Fibroblast of mammary gland (primary cell): ENCODE data around the gene PTPRD.
A peak's percentile ranks its signal among the peaks of the same experiment; 100 is the strongest.

Experiments
- DNase-seq: peaks from one replicate; pipeline ENCODE4 v3.0.0-alpha.2; 2010; ENCODE audit warnings: low read depth
- H3K4me3 ChIP-seq: 2 replicates; pipeline ENCODE4 v1.5.1; 2011; ENCODE audit warnings: low read depth, mild to moderate bottlenecking, low read length, moderate library complexity; ENCODE audit not compliant: control insufficient read depth
- TF ChIP-seq, protein P1 (sequence below): conservative IDR thresholded peaks from 2 replicates; pipeline ENCODE4 v1.5.1; 2011; ENCODE audit warnings: low read depth, low read length, inconsistent platforms; ENCODE audit not compliant: control insufficient read depth, insufficient read depth

PTPRD gene

DNA sequence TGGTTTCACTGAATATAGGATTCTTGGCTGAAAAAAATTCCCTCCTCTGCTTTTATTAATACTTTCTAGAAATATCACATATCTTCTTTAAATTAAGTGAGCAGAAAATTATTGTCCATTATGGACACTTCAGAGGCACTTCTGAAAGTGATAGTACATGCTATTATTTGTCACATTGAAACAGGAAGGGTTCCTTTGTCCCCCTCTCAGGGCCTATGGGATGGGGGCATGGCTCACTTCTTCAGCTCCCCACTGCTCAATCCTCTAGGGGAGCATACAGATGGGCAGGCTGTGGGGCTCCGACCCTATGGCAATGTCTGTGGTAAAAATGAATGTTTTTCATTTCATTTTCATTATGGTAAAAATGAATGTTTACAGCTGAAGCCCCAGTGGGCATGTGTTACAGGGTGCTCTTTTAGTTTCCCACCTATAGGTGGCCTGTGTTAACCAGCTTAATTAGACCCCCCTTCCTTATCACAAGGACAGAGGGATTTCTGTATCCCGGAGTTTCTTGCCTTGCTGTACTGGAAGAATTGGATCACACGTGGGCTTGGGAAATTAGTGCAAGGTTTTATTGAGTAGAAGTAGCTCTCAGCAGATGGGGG is 1225.2 kb downstream of the PTPRD start:
- TF ChIP-seq, protein P1, sequence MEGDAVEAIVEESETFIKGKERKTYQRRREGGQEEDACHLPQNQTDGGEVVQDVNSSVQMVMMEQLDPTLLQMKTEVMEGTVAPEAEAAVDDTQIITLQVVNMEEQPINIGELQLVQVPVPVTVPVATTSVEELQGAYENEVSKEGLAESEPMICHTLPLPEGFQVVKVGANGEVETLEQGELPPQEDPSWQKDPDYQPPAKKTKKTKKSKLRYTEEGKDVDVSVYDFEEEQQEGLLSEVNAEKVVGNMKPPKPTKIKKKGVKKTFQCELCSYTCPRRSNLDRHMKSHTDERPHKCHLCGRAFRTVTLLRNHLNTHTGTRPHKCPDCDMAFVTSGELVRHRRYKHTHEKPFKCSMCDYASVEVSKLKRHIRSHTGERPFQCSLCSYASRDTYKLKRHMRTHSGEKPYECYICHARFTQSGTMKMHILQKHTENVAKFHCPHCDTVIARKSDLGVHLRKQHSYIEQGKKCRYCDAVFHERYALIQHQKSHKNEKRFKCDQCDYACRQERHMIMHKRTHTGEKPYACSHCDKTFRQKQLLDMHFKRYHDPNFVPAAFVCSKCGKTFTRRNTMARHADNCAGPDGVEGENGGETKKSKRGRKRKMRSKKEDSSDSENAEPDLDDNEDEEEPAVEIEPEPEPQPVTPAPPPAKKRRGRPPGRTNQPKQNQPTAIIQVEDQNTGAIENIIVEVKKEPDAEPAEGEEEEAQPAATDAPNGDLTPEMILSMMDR: no peak

DNA sequence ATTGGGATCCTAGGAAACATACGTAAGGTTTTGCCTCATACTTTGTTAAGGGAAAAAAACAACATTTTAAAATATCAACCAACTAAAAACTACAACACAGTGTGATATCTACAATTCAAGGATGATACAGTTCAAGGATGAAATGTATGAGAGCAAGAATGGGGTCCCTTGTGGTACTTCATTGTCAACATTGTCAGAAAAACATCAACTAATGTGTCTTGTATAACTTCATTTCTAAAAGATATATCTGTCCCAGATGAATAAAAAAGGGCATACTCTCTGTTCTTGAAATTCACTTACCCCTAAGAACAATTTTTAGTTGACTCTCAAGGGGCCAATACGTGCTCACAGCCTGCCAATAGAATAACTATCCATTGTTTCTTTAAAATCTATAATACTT is 1250.5 kb downstream of the PTPRD start:
- TF ChIP-seq, protein P1: no peak
- no peak overlapping the region for H3K4me3 ChIP-seq
- no peak for DNase-seq

More for the DNA sequence above, 1225.2 kb downstream of the PTPRD start:
- no peak for DNase-seq
- no peak overlapping the region for H3K4me3 ChIP-seq

DNA sequence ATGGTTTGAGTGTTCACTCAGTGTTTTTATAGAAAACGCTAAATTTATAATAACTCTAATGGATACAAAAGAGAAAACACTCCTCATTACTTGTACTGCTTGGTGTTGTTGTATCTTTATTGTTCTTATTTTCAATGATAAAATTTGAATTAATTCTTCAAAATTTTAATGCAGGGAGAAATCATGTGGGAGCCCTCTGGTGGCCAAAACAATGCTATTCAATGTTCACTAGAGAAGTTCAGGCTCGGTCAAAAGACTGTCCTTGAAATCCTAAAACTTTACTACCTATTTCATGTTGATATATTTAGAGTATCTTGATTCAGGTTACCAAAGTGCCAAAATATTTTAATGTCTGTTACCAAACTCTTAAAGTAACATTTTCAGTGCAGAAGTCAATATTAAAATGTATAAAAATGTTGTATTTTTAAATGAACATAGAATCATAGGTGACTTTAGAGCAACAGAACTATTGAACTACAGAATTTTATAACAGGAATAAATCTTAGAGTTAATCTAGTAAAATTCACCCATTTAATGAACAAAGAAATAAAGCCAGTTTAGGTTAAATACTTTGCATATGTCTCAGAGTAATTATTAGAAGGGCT is 1259.8 kb downstream of the PTPRD start:
- DNase-seq: peak; percentile 6
- TF ChIP-seq, protein P1: peak; percentile 57
- no peak overlapping the region for H3K4me3 ChIP-seq

DNA sequence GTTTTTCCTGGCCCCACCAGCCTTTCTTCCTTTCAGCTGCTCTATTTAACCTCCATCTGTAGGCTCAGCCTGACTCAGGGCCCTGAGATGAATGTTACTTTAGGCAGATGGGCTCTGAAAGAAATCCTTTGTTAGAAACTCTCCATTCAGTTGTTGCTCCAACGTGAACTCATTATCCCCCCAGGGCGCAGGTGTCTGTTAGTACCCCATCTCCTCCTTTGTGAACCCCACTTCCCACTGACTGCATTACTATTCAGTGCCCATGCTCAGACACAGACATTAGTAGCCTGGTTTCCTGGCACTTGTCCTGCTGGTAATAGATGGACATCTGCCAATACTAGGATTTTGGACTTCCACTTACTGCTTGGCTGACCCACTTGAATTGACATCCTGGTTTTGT is 1271.6 kb downstream of the PTPRD start:
- H3K4me3 ChIP-seq: no peak overlapping the region
- TF ChIP-seq, protein P1: no peak
- DNase-seq: no peak

DNA sequence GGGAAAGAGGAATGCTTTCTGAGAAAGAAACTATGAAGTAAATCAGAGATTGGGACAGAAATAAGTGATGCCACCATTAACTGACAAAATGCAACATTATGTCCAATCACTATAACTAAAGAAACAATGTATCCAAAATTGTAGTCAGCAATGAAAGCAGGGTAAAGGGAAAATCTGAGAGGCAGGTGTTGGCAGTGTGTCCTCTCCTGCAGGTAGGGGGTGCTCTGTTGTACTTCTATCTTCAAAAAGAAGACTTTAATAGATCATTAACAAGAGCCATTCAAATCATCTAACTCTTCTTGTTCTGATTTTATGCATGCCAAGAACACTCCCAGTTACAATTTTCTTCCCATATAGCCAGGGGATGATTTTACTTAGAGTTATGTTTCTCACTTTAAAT is 1275.7 kb downstream of the PTPRD start:
- TF ChIP-seq, protein P1: no peak
- no peak for DNase-seq
- no peak overlapping the region for H3K4me3 ChIP-seq

DNA sequence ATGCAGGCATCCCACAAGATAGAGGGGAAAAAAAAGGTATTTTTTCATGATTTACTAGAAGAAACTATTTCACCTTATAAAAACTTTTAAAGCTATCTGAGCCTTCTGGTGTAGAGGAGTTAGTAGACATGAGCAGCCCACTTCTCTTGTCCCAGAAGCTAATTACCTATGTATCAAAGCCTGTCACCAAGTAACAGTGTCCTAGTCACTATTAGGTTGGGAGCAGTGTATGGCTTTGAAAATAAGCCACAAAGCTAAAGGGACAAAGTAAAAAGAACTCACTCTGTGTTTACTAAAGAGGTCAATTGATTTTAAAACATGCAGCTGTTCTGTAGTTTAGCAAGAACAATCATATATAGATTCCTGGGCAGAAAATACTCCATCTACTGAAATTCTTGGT is 1286.1 kb downstream of the PTPRD start:
- DNase-seq: no peak
- H3K4me3 ChIP-seq: no peak overlapping the region
- TF ChIP-seq, protein P1: no peak
